B cell (primary cell): ENCODE measurements around the gene ANTXR2.

Source experiments
- EZH2 ChIP-seq: IDR thresholded peaks from 2 replicates; pipeline ENCODE4 v1.6.1; 2012; ENCODE audit warnings: borderline replicate concordance, low read depth, mild to moderate bottlenecking, moderate library complexity, low read length; ENCODE audit not compliant: insufficient read depth, poor library complexity, severe bottlenecking
- TF ChIP-seq, protein P1 (sequence below): fragments of 200-600 bp; IDR thresholded peaks from one replicate; pipeline ENCODE4 v1.8.0; 2022; ENCODE audit warnings: antibody characterized with exemption, mild to moderate bottlenecking

- TF ChIP-seq, protein P1, sequence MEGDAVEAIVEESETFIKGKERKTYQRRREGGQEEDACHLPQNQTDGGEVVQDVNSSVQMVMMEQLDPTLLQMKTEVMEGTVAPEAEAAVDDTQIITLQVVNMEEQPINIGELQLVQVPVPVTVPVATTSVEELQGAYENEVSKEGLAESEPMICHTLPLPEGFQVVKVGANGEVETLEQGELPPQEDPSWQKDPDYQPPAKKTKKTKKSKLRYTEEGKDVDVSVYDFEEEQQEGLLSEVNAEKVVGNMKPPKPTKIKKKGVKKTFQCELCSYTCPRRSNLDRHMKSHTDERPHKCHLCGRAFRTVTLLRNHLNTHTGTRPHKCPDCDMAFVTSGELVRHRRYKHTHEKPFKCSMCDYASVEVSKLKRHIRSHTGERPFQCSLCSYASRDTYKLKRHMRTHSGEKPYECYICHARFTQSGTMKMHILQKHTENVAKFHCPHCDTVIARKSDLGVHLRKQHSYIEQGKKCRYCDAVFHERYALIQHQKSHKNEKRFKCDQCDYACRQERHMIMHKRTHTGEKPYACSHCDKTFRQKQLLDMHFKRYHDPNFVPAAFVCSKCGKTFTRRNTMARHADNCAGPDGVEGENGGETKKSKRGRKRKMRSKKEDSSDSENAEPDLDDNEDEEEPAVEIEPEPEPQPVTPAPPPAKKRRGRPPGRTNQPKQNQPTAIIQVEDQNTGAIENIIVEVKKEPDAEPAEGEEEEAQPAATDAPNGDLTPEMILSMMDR: no peak
- no peak for TF ChIP-seq EZH2
Observed at GRCh38 chr4:79920163-79920853, 152.7 kb downstream of the ANTXR2 start.
